HepG2 (cell line): ENCODE measurements around the gene SLU7. TPM values are rescaled to one million over a fixed set of nuclear protein-coding genes. Genes with fewer than 3 reads are reported as not detected.
A peak's percentile ranks its signal among the peaks of the same experiment; 100 is the strongest.

Experiments used
- ATAC-seq: fragments of 200-7000 bp; cut with Tn5 transposase; 3 replicates; pipeline ENCODE4 v1.9.1; 2020; ENCODE audit warnings: mild to moderate bottlenecking, moderate library complexity
- BruUV-seq: library from RNA; stranded (reverse); fragments of 400-500 nt; replicated peaks from 2 replicates; lab custom pipeline; 2021; lab: Mats Ljungman, UMichigan
- CTCF ChIA-PET: fragments of 300-600 bp; formaldehyde crosslinking; extraction: SDS; loops from one replicate; lab custom pipeline; 2021; ENCODE audit warnings: low total read pairs, inconsistent platforms, low intra/inter-chr PET ratio; lab: Yijun Ruan, JAX
- POLR2A ChIA-PET: fragments of 350-600 bp; sonication (Branson Sonifier 250); formaldehyde crosslinking; loops from one replicate; lab custom pipeline; 2020; ENCODE audit warnings: antibody characterized with exemption, inconsistent platforms; lab: Yijun Ruan, JAX
- DNase-seq: peaks from one replicate; pipeline ENCODE4 v3.0.0-alpha.2; 2015; ENCODE audit warnings: low spot score
- FAIRE-seq: peaks from 3 replicates; lab custom pipeline; 2011; peaks lifted over from hg19 to GRCh38; lab: Jason Lieb, UNC
- H2AFZ ChIP-seq: one replicate; pipeline ENCODE4 v1.6.1; 2011; ENCODE audit warnings: low read length, inconsistent platforms
- H3K27ac ChIP-seq: fragments of 300-600 bp; 3 replicates; pipeline ENCODE4 v1.8.0; 2011; ENCODE audit warnings: mixed run types, mild to moderate bottlenecking, mixed read lengths, low read length, inconsistent platforms; ENCODE audit not compliant: insufficient read depth; ENCODE audit errors: extremely low read length
- H3K27me3 ChIP-seq, 2 experiments: fragments of 200-600 bp in 1 of 2; 2 replicates in 1 of 2; 3 replicates in 1 of 2; pipeline versions ENCODE4 v1.6.0 to v1.8.0; 2011; ENCODE audit warnings: low read length in 2 of 2, mild to moderate bottlenecking in 2 of 2, moderate library complexity in 2 of 2, inconsistent platforms in 1 of 2; ENCODE audit not compliant: insufficient read depth in 2 of 2, control insufficient read depth in 1 of 2
- H3K36me3 ChIP-seq, 2 experiments: fragments of 200-600 bp in 1 of 2; replicated peaks in 1 of 2; 2 replicates in 1 of 2; 3 replicates in 1 of 2; pipeline versions ENCODE4 v1.5.1 to v1.8.0; 2011; ENCODE audit warnings: low read length in 2 of 2, inconsistent platforms in 1 of 2; ENCODE audit not compliant: insufficient read depth in 2 of 2, control insufficient read depth in 1 of 2
- H3K4me1 ChIP-seq: 2 replicates; pipeline ENCODE4 v1.5.1; 2012; ENCODE audit warnings: low read length, inconsistent platforms; ENCODE audit not compliant: insufficient read depth
- H3K4me2 ChIP-seq: 2 replicates; pipeline ENCODE4 v1.6.0; 2011; ENCODE audit warnings: low read depth, low read length, inconsistent platforms
- H3K4me3 ChIP-seq, 3 experiments: fragments of 200-600 bp in 1 of 3; sonication (generic), shearing (Covaris generic) in 1 of 3; replicated peaks in 1 of 3; 2 replicates each; pipeline ENCODE4 v1.5.1; 2011 to 2016; ENCODE audit warnings: low read length in 3 of 3, inconsistent platforms in 2 of 3, low read depth in 2 of 3, mild to moderate bottlenecking in 2 of 3, control low read depth in 1 of 3, mixed read lengths in 1 of 3; ENCODE audit not compliant: insufficient read depth in 1 of 3
- H3K79me2 ChIP-seq: one replicate; pipeline ENCODE4 v1.6.1; 2011; ENCODE audit warnings: low read length, inconsistent platforms; ENCODE audit not compliant: insufficient read depth
- H3K9ac ChIP-seq: 2 replicates; pipeline ENCODE4 v1.6.0; 2011; ENCODE audit warnings: mild to moderate bottlenecking, low read depth, low read length, inconsistent platforms; ENCODE audit not compliant: insufficient read depth
- H3K9me3 ChIP-seq: 2 replicates; pipeline ENCODE4 v1.5.1; 2012; ENCODE audit warnings: mild to moderate bottlenecking, low read length
- H4K20me1 ChIP-seq: 2 replicates; pipeline ENCODE4 v1.6.0; 2011; ENCODE audit warnings: inconsistent platforms, mild to moderate bottlenecking, low read length, moderate library complexity; ENCODE audit not compliant: insufficient read depth
- MAFK ChIP-seq, 2 experiments: IDR thresholded peaks in 1 of 2; conservative IDR thresholded peaks in 1 of 2; 2 replicates each; pipeline ENCODE4 v1.6.1; 2011; ENCODE audit warnings: improper control_type of control experiment in 2 of 2, low read length in 2 of 2
- MYNN ChIP-seq: sonication (generic); formaldehyde crosslinking; IDR thresholded peaks from 2 replicates; pipeline ENCODE4 v1.4.0; 2020; ENCODE audit warnings: mild to moderate bottlenecking, low read depth, missing genetic modification reagents
- NFE2L1 ChIP-seq: sonication (generic); formaldehyde crosslinking; IDR thresholded peaks from 2 replicates; pipeline ENCODE4 v1.4.0; 2020; ENCODE audit warnings: missing genetic modification reagents, mild to moderate bottlenecking, borderline replicate concordance
- WIZ ChIP-seq: sonication (generic); formaldehyde crosslinking; IDR thresholded peaks from 2 replicates; pipeline ENCODE4 v1.5.1; 2020; ENCODE audit warnings: mild to moderate bottlenecking, missing genetic modification reagents
- ZFP82 ChIP-seq: sonication (generic); formaldehyde crosslinking; IDR thresholded peaks from 2 replicates; pipeline ENCODE4 v1.5.1; 2020; ENCODE audit warnings: mild to moderate bottlenecking, missing genetic modification reagents, borderline replicate concordance
- ZNF138 ChIP-seq: sonication (generic); formaldehyde crosslinking; IDR thresholded peaks from 2 replicates; pipeline ENCODE4 v1.5.0; 2020; ENCODE audit warnings: mild to moderate bottlenecking, low read depth, missing genetic modification reagents
- ZNF605 ChIP-seq: sonication (generic); formaldehyde crosslinking; IDR thresholded peaks from 2 replicates; pipeline ENCODE4 v1.8.0; 2022; ENCODE audit warnings: mild to moderate bottlenecking, missing genetic modification reagents
- WGBS: methylation state at CpG from one replicate; pipeline ENCODE4 v1.1.6; 2017; ENCODE audit warnings: low lambda C conversion rate; 5-methylcytosine and 5-hydroxymethylcytosine counted together
- in situ Hi-C: cut with HindIII; loops from 2 replicates; pipeline ENCODE4 v1.10.0; 2017; ENCODE audit warnings: low pct_unique_long_range_greater_than_20kb; ENCODE audit not compliant: extremely low pct_ligation_motif_present
- intact Hi-C: fragments of 100-400 bp; cut with micrococcal nuclease; formaldehyde crosslinking; loops from one replicate; pipeline ENCODE4 v1.10.0; 2022; ENCODE audit not compliant: unreplicated experiment
- polyA plus RNA-seq, 8 experiments: library from polyadenylated mRNA; depleted of rRNA in 3 of 8; stranded (reverse) in 7 of 8; unstranded in 1 of 8; fragments of >200 nt; fragmentation: Illumina TruSeq in 4 of 8; extraction: Trizol in 4 of 8; gene quantifications; 2 replicates each; pipeline versions ENCODE4 v1.2.1 to v1.2.3, GENCODE V29; 2011 to 2016; ENCODE audit warnings: low read depth in 4 of 8, missing spikeins in 1 of 8, mixed read lengths in 1 of 8; ENCODE audit not compliant: insufficient read depth in 1 of 8
- total RNA-seq, 5 experiments: library from RNA; depleted of rRNA; stranded (reverse); fragments of >200 nt; fragmentation: Illumina TruSeq; extraction: Trizol; gene quantifications; 2 replicates each; pipeline ENCODE4 v1.2.3, GENCODE V29; 2016; ENCODE audit warnings: low read depth in 1 of 5
- TF ChIP-seq, protein P1 (sequence below): sonication (generic); formaldehyde crosslinking; IDR thresholded peaks from 2 replicates; pipeline ENCODE4 v1.5.0; 2020; ENCODE audit warnings: missing genetic modification reagents
- TF ChIP-seq, protein P2 (sequence below): IDR thresholded peaks from 2 replicates; pipeline ENCODE4 v1.6.1; 2016; ENCODE audit warnings: missing biosample characterization, missing genetic modification reagents, low read depth

The SLU7 gene
- total and polyA plus RNA-seq, 2 of the 13 experiments (the other 11 are each of a cell fraction or from before 2014, with no cell fraction given), result 24.0 to 39.2 TPM

- ATAC-seq, result no peak
- Histone ChIP-seq H3K36me3 (no peaks in the 10 kb centered on the region), H3K27ac (no peak overlapping the region), H3K27me3 (no peaks in the 10 kb centered on the region; a peak in 3 of 5 replicates), H3K4me3 (no peak overlapping the region), H4K20me1 (no peaks in the 10 kb centered on the region), H2AFZ (no peak overlapping the region), H3K4me1 (no peaks in the 10 kb centered on the region), H3K79me2 (no peaks in the 10 kb centered on the region), H3K9me3 (no peaks in the 10 kb centered on the region), H3K4me2 (no peak overlapping the region), H3K9ac (no peak overlapping the region)
- no TSS peak for BruUV-seq
- intact Hi-C loops, result no loop called here
- 30% methylated on average over 1 of the region's 1 CpG for WGBS
- ChIA-PET CTCF (no interaction called here), POLR2A (no interaction called here)
- TF ChIP-seq MAFK (conservative IDR thresholded peaks at IDR 0.05 in 1 of 2, IDR thresholded peaks at IDR 0.05 in 1 of 2; ENCODE audit: low read length in 2 of 2), result peak in 1 of 2 experiments; percentile 42; a peak in 2 of 4 replicates
- TF ChIP-seq, protein P1, sequence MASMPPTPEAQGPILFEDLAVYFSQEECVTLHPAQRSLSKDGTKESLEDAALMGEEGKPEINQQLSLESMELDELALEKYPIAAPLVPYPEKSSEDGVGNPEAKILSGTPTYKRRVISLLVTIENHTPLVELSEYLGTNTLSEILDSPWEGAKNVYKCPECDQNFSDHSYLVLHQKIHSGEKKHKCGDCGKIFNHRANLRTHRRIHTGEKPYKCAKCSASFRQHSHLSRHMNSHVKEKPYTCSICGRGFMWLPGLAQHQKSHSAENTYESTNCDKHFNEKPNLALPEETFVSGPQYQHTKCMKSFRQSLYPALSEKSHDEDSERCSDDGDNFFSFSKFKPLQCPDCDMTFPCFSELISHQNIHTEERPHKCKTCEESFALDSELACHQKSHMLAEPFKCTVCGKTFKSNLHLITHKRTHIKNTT (CRISPR knock-in tag), result no peak
- no peak for TF ChIP-seq MYNN (CRISPR knock-in tag)
- TF ChIP-seq, protein P2, sequence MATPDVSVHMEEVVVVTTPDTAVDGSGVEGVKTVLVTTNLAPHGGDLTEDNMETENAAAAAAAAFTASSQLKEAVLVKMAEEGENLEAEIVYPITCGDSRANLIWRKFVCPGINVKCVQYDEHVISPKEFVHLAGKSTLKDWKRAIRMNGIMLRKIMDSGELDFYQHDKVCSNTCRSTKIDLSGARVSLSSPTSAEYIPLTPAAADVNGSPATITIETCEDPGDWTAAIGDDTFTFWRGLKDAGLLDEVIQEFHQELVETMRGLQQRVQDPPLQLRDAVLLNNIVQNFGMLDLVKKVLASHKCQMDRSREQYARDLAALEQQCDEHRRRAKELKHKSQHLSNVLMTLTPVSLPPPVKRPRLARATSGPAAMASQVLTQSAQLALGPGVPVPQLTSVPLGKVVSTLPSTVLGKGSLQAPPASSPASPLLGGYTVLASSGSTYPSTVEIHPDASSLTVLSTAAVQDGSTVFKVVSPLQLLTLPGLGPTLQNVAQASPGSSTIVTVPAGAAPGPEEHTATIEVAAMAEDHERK, result no peak
- no peak for TF ChIP-seq ZNF605
- no peak for TF ChIP-seq ZFP82
- no peak for TF ChIP-seq NFE2L1 (CRISPR knock-in tag)
- no peak for TF ChIP-seq WIZ (CRISPR knock-in tag)
- TF ChIP-seq ZNF138, result no peak
- in situ Hi-C loops, result no loop called here
- DNase-seq, result no peak
- FAIRE-seq, result no peak
Measured at GRCh38 chr5:160359242-160359641, 59.6 kb downstream of the SLU7 start.
